Sigmoid colon (tissue), 4 donors: ENCODE results near the gene NELFCD.

ENCODE experiments used
- POLR2A ChIP-seq, 2 donors: fragments of 450-650 bp; IDR thresholded peaks; one replicate each; pipeline ENCODE4 v1.6.1; 2016; ENCODE audit warnings: antibody characterized with exemption in 2 of 2, mild to moderate bottlenecking in 2 of 2, moderate library complexity in 2 of 2
- POLR2AphosphoS5 ChIP-seq, 4 donors: sonication (generic); formaldehyde crosslinking; IDR thresholded peaks; one replicate each; pipeline ENCODE4 v1.6.1; 2017; ENCODE audit warnings: antibody characterized with exemption in 4 of 4

DNA sequence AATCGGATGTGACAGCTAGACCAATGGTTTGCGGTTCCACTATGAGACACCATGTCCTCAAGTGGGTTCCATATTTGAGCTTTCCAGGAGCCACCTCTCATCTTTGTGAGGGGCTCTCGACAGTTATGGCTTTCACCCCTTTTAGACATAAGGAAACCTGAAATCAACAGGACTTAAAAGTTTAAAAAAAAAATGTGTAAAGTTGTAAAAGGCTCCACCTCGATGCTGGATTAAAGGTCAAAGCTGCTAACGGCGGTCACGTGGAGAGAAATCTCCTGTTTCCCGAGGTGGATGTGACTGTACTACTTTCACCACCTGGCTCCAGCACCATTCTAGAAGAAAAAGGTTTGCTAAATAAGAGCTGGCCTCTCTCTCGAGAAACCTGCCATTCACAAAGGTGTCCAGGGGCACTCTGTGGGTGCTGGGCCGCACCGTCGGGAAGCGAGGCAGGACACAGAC is 50.5 kb downstream of the NELFCD start:
- TF ChIP-seq POLR2A (IDR thresholded peaks at IDR 0.05): no peak
- TF ChIP-seq POLR2AphosphoS5 (IDR thresholded peaks at IDR 0.05): no peak
